T-cell (primary cell): ENCODE measurements around the gene PARP12. TPM values are rescaled to one million over a fixed set of nuclear protein-coding genes. Genes with fewer than 3 reads are reported as not detected.
A peak's percentile ranks its signal among the peaks of the same experiment; 100 is the strongest.

Source experiments
- ATAC-seq, 4 experiments: fragments of 200-7000 bp in 3 of 4; fragments of 150-1000 bp in 1 of 4; cut with Tn5 transposase; replicated peaks in 1 of 4; 1 replicate in 3 of 4; 2 replicates in 1 of 4; pipeline ENCODE4 v1.10.0; 2021; ENCODE audit warnings: moderate library complexity in 3 of 4, mild to moderate bottlenecking in 2 of 4, moderate number of reproducible peaks in 1 of 4
- CTCF ChIA-PET, 2 donors: fragments of 300-600 bp; sonication (Branson Sonifier 250); formaldehyde crosslinking; loops; one replicate each; lab custom pipeline; 2022; ENCODE audit warnings: antibody characterized with exemption in 2 of 2; lab: Charles Lee
- POLR2A ChIA-PET, 2 donors: fragments of 300-600 bp; sonication (Branson Sonifier 250); formaldehyde crosslinking; loops; one replicate each; lab custom pipeline; 2022; ENCODE audit warnings: antibody characterized with exemption in 2 of 2; lab: Charles Lee
- DNase-seq, 35 experiments: peaks; one replicate each; pipeline versions ENCODE4 v3.0.0 to v3.0.0-alpha.2; 2013 to 2023
- H3K27ac ChIP-seq: one replicate; pipeline ENCODE4 v1.5.1; 2013; ENCODE audit warnings: low read length
- H3K27me3 ChIP-seq, 2 experiments: replicated peaks in 1 of 2; 1 replicate in 1 of 2; 2 replicates in 1 of 2; pipeline versions ENCODE4 v1.6.1 to v1.7.0; 2013; ENCODE audit warnings: low read length in 1 of 2, mixed read lengths in 1 of 2; ENCODE audit not compliant: control insufficient read depth in 2 of 2, insufficient read depth in 2 of 2; ENCODE audit errors: extremely low read depth in 1 of 2
- H3K36me3 ChIP-seq, 2 donors: 1 replicate in 1 of 2; 2 replicates in 1 of 2; pipeline versions ENCODE4 v1.6.1 to v1.7.0; 2013; ENCODE audit warnings: low read length in 1 of 2; ENCODE audit not compliant: control insufficient read depth in 2 of 2, insufficient read depth in 1 of 2; ENCODE audit errors: extremely low read depth in 1 of 2
- H3K4me1 ChIP-seq, 2 experiments: 1 replicate in 1 of 2; 2 replicates in 1 of 2; pipeline versions ENCODE4 v1.6.1 to v1.7.0; 2013; ENCODE audit warnings: low read length in 2 of 2, mixed read lengths in 1 of 2; ENCODE audit not compliant: insufficient read depth in 2 of 2, control insufficient read depth in 1 of 2; ENCODE audit errors: extremely low read depth in 1 of 2
- H3K4me3 ChIP-seq, 2 donors: 1 replicate in 1 of 2; 2 replicates in 1 of 2; pipeline versions ENCODE4 v1.5.1 to v1.7.0; 2013; ENCODE audit warnings: mild to moderate bottlenecking in 2 of 2, low read length in 1 of 2, moderate library complexity in 1 of 2; ENCODE audit not compliant: control insufficient read depth in 1 of 2; ENCODE audit errors: extremely low read depth in 1 of 2
- H3K9me3 ChIP-seq: 2 replicates; pipeline ENCODE4 v1.7.0; 2013
- H3K27ac Mint-ChIP-seq, 2 donors: one replicate each; pipeline ENCODE4 v1.8.0; 2020 to 2021; ENCODE audit warnings: mild to moderate bottlenecking in 2 of 2, mixed read lengths in 2 of 2
- H3K27me3 Mint-ChIP-seq, 2 donors: one replicate each; pipeline ENCODE4 v1.8.0; 2021 to 2022; ENCODE audit warnings: mixed read lengths in 2 of 2
- H3K36me3 Mint-ChIP-seq: one replicate; pipeline ENCODE4 v1.8.0; 2021; ENCODE audit warnings: mixed read lengths
- H3K4me1 Mint-ChIP-seq, 3 donors: one replicate each; pipeline ENCODE4 v1.8.0; 2020 to 2022; ENCODE audit warnings: mixed read lengths in 3 of 3, mild to moderate bottlenecking in 1 of 3
- H3K4me3 Mint-ChIP-seq, 3 donors: one replicate each; pipeline ENCODE4 v1.8.0; 2020 to 2022; ENCODE audit warnings: mild to moderate bottlenecking in 3 of 3, mixed read lengths in 3 of 3, moderate library complexity in 3 of 3
- H3K9me3 Mint-ChIP-seq, 3 donors: one replicate each; pipeline ENCODE4 v1.8.0; 2020 to 2022; ENCODE audit warnings: mixed read lengths in 3 of 3
- WGBS: methylation state at CpG from one replicate; pipeline ENCODE4 v1.1.5; 2013; ENCODE audit warnings: missing lambda C conversion rate; ENCODE audit not compliant: insufficient coverage; 5-methylcytosine and 5-hydroxymethylcytosine counted together
- total RNA-seq, 35 experiments: library from RNA in 6 of 35; stranded (reverse) in 6 of 35; fragments of 120-200 nt in 1 of 35; gene quantifications; one replicate each; pipeline versions ENCODE4 v1.2.1 to v1.2.4 and lab custom pipeline; 2013 to 2026

PARP12 gene
- total RNA-seq, 5 donors from 2014 or later (not counting 1 experiment from before 2014, with no cell fraction given): 104 to 129 (median 108) TPM

DNA sequence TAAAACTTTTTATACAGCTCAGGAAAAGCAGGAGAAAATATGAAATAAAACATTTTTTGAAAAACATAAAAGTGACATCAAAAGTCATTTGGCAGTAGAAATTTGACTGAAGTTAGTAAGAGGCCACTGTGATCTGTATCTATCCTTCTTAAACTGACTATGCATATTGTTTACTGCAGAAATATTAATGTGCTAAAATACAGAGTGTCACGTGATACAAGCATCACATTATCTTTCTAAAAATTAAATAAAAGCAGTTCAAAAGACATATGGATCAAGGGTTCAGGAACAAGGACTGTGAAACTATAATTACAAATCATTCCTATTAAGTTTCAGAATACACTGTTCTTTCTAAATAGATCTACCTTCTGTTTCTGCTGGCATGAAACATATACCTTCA lies 33.7 kb downstream of the PARP12 start:
- no peak overlapping the region for H3K4me3 Mint-ChIP-seq
- no peaks in the 10 kb centered on the region for H3K27me3 ChIP-seq
- POLR2A ChIA-PET: no interaction called here
- no peaks in the 10 kb centered on the region for H3K27me3 Mint-ChIP-seq
- peak overlapping the region in 1 of 2 donors; percentile 53 for H3K27ac Mint-ChIP-seq
- peaks cover 59% of the 10 kb centered on the region for H3K36me3 Mint-ChIP-seq
- no peak overlapping the region for H3K4me3 ChIP-seq
- H3K4me1 Mint-ChIP-seq: peaks cover 9 to 15% (median 11%) of the 10 kb centered on the region in 3 donors
- H3K9me3 Mint-ChIP-seq: no peaks in the 10 kb centered on the region
- WGBS: no CpG with 5 or more reads among the region's 1 CpG
- no peaks in the 10 kb centered on the region for H3K9me3 ChIP-seq
- ATAC-seq (no peak), DNase-seq (no peak)
- no peak overlapping the region for H3K27ac ChIP-seq
- peaks cover 27 to 67% of the 10 kb centered on the region in 2 donors for H3K36me3 ChIP-seq
- H3K4me1 ChIP-seq: no peaks in the 10 kb centered on the region
- CTCF ChIA-PET: no interaction called here

- 100% methylated on average over 1 of the region's 4 CpGs for WGBS
- peaks cover 7 to 12% (median 9%) of the 10 kb centered on the region in 3 donors for H3K4me1 Mint-ChIP-seq
- DNase-seq: no peak
- Histone ChIP-seq H3K27ac (no peak overlapping the region), H3K9me3 (no peaks in the 10 kb centered on the region), H3K4me1 (no peaks in the 10 kb centered on the region), H3K4me3 (no peak overlapping the region), H3K36me3 (peaks cover 27 to 67% of the 10 kb centered on the region in 2 donors), H3K27me3 (no peaks in the 10 kb centered on the region)
- H3K27me3 Mint-ChIP-seq: no peaks in the 10 kb centered on the region
- peaks cover 58% of the 10 kb centered on the region for H3K36me3 Mint-ChIP-seq
- POLR2A ChIA-PET: no interaction called here
- no peak for ATAC-seq
- CTCF ChIA-PET: no interaction called here
- no peak overlapping the region for H3K4me3 Mint-ChIP-seq
- peak overlapping the region; percentile 16 to 17 for H3K27ac Mint-ChIP-seq
- H3K9me3 Mint-ChIP-seq: no peaks in the 10 kb centered on the region
These were observed 34.4 kb downstream of the PARP12 start for GRCh38 chr7:140028311-140028710.

DNA sequence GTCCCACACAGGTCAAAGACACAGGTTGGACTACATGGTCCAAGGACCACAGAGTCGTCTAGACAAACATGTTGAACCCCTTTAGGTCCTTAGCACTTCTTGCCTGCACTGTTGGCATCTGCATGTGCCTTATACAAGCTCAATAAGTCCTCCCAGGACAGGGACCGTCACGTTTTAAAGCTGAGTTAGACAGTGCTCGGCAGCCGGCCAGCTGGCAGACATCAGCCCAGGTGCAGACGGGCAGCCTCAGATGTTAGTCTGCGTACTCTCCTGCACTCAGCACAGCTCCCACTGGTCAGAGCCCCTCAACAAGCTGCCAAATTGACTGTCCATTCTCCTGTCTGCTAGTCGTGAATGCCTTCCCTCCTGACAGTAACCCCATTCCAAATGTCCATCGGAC lies 34.9 kb downstream of the PARP12 start:
- Mint-ChIP-seq H3K9me3 (no peaks in the 10 kb centered on the region), H3K4me1 (peaks cover 4 to 9% (median 9%) of the 10 kb centered on the region in 3 donors), H3K36me3 (peaks cover 60% of the 10 kb centered on the region), H3K27ac (no peak overlapping the region), H3K27me3 (no peaks in the 10 kb centered on the region), H3K4me3 (no peak overlapping the region)
- Histone ChIP-seq H3K9me3 (no peaks in the 10 kb centered on the region), H3K27ac (no peak overlapping the region), H3K36me3 (peaks cover 24 to 66% of the 10 kb centered on the region in 2 donors), H3K4me3 (no peak overlapping the region), H3K27me3 (no peaks in the 10 kb centered on the region), H3K4me1 (no peaks in the 10 kb centered on the region)
- ATAC-seq (no peak), DNase-seq (no peak)
- ChIA-PET CTCF (no interaction called here), POLR2A (no interaction called here)
- WGBS: 92% methylated on average over 8 of the region's 9 CpGs

DNA sequence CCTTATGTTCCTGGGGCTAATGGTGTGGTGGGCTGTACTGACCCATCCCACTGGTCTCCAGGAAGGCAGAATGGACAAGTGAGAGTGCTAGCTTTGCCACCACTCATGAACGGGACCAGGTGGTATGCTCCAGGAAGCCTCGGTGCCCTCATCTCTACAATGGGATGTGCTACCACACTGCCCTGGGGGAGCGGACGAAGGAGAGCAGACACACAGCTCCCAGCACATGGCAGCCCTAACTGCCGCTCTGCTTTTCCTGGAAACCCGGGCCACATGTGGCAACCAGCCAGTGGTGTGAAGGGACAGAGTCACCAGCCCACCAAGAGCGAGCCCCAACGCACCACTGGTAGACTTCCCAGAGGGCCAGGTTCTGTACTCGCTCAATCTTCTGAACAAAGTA lies 35.8 kb downstream of the PARP12 start:
- H3K36me3 Mint-ChIP-seq: peaks cover 64% of the 10 kb centered on the region
- no peak overlapping the region for H3K4me3 Mint-ChIP-seq
- H3K4me1 ChIP-seq: no peaks in the 10 kb centered on the region
- ChIA-PET CTCF (interaction anchor here in 1 of 2 donors (0.6 kb wide), 2 partner anchors 314 to 1033 kb away, joined by 3 to 5 read pairs; no protein-coding TSS in a partner anchor), POLR2A (no interaction called here)
- no peak overlapping the region for H3K27ac ChIP-seq
- H3K4me1 Mint-ChIP-seq: peaks cover 0 to 9% (median 6%) of the 10 kb centered on the region in 3 donors
- H3K4me3 ChIP-seq: no peak overlapping the region
- peak overlapping the region in 1 of 2 donors; percentile 31 for H3K27ac Mint-ChIP-seq
- ATAC-seq (no peak), DNase-seq (no peak)
- no peaks in the 10 kb centered on the region for H3K9me3 Mint-ChIP-seq
- H3K27me3 ChIP-seq: no peaks in the 10 kb centered on the region
- no peaks in the 10 kb centered on the region for H3K9me3 ChIP-seq
- peaks cover 23 to 70% of the 10 kb centered on the region in 2 donors for H3K36me3 ChIP-seq
- 98% methylated on average over 9 of the region's 9 CpGs for WGBS
- H3K27me3 Mint-ChIP-seq: no peaks in the 10 kb centered on the region

GRCh38 chr7:140025814-140026433 lies 36.8 kb downstream of the PARP12 start:
- POLR2A ChIA-PET: no interaction called here
- no peaks in the 10 kb centered on the region for H3K9me3 Mint-ChIP-seq
- H3K27me3 Mint-ChIP-seq: no peaks in the 10 kb centered on the region
- H3K27ac ChIP-seq: no peak overlapping the region
- DNase-seq: no peak
- 95% methylated on average over 9 of the region's 12 CpGs for whole genome bisulfite sequencing
- peaks cover 0 to 9% (median 7%) of the 10 kb centered on the region in 3 donors for H3K4me1 Mint-ChIP-seq
- H3K4me3 Mint-ChIP-seq: no peak overlapping the region
- H3K27me3 ChIP-seq: no peaks in the 10 kb centered on the region
- no peaks in the 10 kb centered on the region for H3K9me3 ChIP-seq
- H3K36me3 ChIP-seq: peaks cover 23 to 64% of the 10 kb centered on the region in 2 donors
- CTCF ChIA-PET: no interaction called here
- no peak overlapping the region for H3K27ac Mint-ChIP-seq
- H3K36me3 Mint-ChIP-seq: peaks cover 62% of the 10 kb centered on the region
- H3K4me1 ChIP-seq: no peaks in the 10 kb centered on the region
- H3K4me3 ChIP-seq: no peak overlapping the region
- ATAC-seq: no peak

DNA sequence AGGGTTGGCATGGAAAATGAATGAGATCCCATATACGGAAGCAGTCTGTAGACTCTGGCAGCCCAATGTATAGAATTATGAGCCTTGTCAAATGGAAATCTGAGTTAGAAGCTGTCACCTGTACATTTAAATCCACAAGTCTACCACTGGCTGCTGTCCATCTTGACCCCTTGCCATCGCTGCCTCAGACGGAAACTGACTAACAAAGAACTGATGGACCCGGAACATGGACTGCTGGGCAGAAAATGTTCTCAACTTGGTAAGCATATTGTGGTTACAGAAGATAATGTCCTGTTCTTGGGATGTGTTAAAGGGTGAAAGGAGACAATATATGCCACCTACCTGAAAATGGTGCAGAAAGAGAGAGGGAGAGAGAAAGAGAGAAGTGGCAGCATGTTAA lies 37.5 kb downstream of the PARP12 start:
- H3K27ac ChIP-seq: no peak overlapping the region
- 86% methylated on average over 1 of the region's 4 CpGs for WGBS
- H3K4me3 ChIP-seq: no peak overlapping the region
- DNase-seq: no peak
- peak overlapping the region in 1 of 2 donors; percentile 55 for H3K27ac Mint-ChIP-seq
- no peak for ATAC-seq
- peaks cover 57% of the 10 kb centered on the region for H3K36me3 Mint-ChIP-seq
- H3K9me3 Mint-ChIP-seq: no peaks in the 10 kb centered on the region
- no peak overlapping the region for H3K4me3 Mint-ChIP-seq
- H3K4me1 ChIP-seq: no peaks in the 10 kb centered on the region
- CTCF ChIA-PET: no interaction called here
- H3K27me3 ChIP-seq: no peaks in the 10 kb centered on the region
- H3K4me1 Mint-ChIP-seq: peaks cover 0 to 9% (median 7%) of the 10 kb centered on the region in 3 donors
- H3K9me3 ChIP-seq: no peaks in the 10 kb centered on the region
- peaks cover 23 to 62% of the 10 kb centered on the region in 2 donors for H3K36me3 ChIP-seq
- POLR2A ChIA-PET: no interaction called here
- H3K27me3 Mint-ChIP-seq: no peaks in the 10 kb centered on the region
